Breast epithelium (tissue), 4 donors: Measurements from ENCODE around the gene NLRP1. TPM values are rescaled to one million over a fixed set of nuclear protein-coding genes. Genes with fewer than 3 reads are reported as not detected.

Experiments used
- DNase-seq, 2 donors: peaks; one replicate each; pipeline ENCODE4 v3.0.0-alpha.2; 2019; ENCODE audit warnings: low spot score in 2 of 2
- H3K27ac ChIP-seq, 2 donors: fragments of 200-600 bp; sonication (generic) in 1 of 2; one replicate each; pipeline ENCODE4 v1.5.1; 2016 to 2019; ENCODE audit warnings: mild to moderate bottlenecking in 1 of 2
- H3K27me3 ChIP-seq, 2 donors: fragments of 200-600 bp; sonication (generic) in 1 of 2; one replicate each; pipeline versions ENCODE4 v1.5.1 to v1.6.0; 2017 to 2019; ENCODE audit warnings: control low read depth in 1 of 2, mild to moderate bottlenecking in 1 of 2
- H3K36me3 ChIP-seq: fragments of 200-600 bp; one replicate; pipeline ENCODE4 v1.5.1; 2019
- H3K4me1 ChIP-seq, 2 donors: fragments of 200-600 bp; sonication (generic); one replicate each; pipeline ENCODE4 v1.5.1; 2016 to 2019; ENCODE audit warnings: control low read depth in 1 of 2
- H3K4me3 ChIP-seq, 3 donors: fragments of 200-600 bp; sonication (generic); 1 replicate in 2 of 3; 2 replicates in 1 of 3; pipeline ENCODE4 v1.5.1; 2016 to 2019; ENCODE audit warnings: mild to moderate bottlenecking in 3 of 3, moderate library complexity in 2 of 3
- H3K9me3 ChIP-seq, 2 donors: fragments of 200-600 bp; sonication (generic) in 1 of 2; one replicate each; pipeline ENCODE4 v1.5.1; 2016 to 2019; ENCODE audit warnings: control low read depth in 1 of 2
- POLR2A ChIP-seq: fragments of 450-650 bp; IDR thresholded peaks from one replicate; pipeline ENCODE4 v1.6.1; 2016; ENCODE audit warnings: antibody characterized with exemption, mild to moderate bottlenecking, moderate library complexity
- POLR2AphosphoS5 ChIP-seq, 3 donors: sonication (generic); formaldehyde crosslinking; IDR thresholded peaks; one replicate each; pipeline ENCODE4 v1.6.1; 2017; ENCODE audit warnings: antibody characterized with exemption in 3 of 3
- intact Hi-C: fragments of 100-400 bp; cut with DNase I; formaldehyde crosslinking; loops from one replicate; pipeline ENCODE4 v1.15.1; 2023; ENCODE audit warnings: low total_unique reads
- total RNA-seq, 3 donors: library from RNA; depleted of rRNA; stranded (reverse); fragments of >200 nt; gene quantifications; one replicate each; pipeline ENCODE4 v1.1.0, GENCODE V29; 2016
- TF ChIP-seq, protein P1 (sequence below), 3 donors: fragments of 450-650 bp; IDR thresholded peaks; one replicate each; pipeline ENCODE4 v1.5.1; 2016 to 2017; ENCODE audit warnings: antibody characterized with exemption in 3 of 3, mild to moderate bottlenecking in 3 of 3, moderate library complexity in 3 of 3

NLRP1 gene
- total RNA-seq, 3 donors from 2014 or later, result 27.4 to 35.1 (median 29.6) TPM

- Histone ChIP-seq H3K4me3 (no peak overlapping the region), H3K9me3 (no peaks in the 10 kb centered on the region), H3K27ac (no peak overlapping the region), H3K4me1 (no peaks in the 10 kb centered on the region), H3K36me3 (no peaks in the 10 kb centered on the region), H3K27me3 (no peaks in the 10 kb centered on the region)
- DNase-seq, result no peak
- TF ChIP-seq, protein P1, sequence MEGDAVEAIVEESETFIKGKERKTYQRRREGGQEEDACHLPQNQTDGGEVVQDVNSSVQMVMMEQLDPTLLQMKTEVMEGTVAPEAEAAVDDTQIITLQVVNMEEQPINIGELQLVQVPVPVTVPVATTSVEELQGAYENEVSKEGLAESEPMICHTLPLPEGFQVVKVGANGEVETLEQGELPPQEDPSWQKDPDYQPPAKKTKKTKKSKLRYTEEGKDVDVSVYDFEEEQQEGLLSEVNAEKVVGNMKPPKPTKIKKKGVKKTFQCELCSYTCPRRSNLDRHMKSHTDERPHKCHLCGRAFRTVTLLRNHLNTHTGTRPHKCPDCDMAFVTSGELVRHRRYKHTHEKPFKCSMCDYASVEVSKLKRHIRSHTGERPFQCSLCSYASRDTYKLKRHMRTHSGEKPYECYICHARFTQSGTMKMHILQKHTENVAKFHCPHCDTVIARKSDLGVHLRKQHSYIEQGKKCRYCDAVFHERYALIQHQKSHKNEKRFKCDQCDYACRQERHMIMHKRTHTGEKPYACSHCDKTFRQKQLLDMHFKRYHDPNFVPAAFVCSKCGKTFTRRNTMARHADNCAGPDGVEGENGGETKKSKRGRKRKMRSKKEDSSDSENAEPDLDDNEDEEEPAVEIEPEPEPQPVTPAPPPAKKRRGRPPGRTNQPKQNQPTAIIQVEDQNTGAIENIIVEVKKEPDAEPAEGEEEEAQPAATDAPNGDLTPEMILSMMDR (IDR thresholded peaks at IDR 0.05), result no peak
- TF ChIP-seq POLR2AphosphoS5 (IDR thresholded peaks at IDR 0.05), result no peak
- no peak for TF ChIP-seq POLR2A
- intact Hi-C loops, result no loop called here
Observed at GRCh38 chr17:5510771-5511170, 73.5 kb downstream of the NLRP1 start.

DNA sequence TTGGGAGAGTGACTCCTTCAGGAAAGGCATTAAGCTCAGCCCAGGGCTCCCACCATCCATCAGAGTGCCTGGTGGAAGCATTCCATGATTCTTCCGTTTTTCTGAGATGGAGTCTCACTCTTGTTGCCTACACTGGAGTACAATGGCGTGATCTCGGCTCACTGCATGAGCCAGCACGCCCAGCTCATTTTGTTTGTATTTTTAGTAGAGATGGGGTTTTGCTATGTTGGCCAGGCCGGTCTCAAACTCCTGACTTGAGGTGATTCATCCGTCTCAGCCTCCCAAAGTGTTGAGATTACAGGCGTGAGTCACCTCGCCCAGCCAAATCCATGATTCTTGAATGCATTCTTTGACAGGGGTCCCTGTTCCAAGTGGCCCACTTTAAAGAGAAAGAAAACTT lies 74.8 kb downstream of the NLRP1 start:
- DNase-seq, result no peak
- intact Hi-C loops, result no loop called here

DNA sequence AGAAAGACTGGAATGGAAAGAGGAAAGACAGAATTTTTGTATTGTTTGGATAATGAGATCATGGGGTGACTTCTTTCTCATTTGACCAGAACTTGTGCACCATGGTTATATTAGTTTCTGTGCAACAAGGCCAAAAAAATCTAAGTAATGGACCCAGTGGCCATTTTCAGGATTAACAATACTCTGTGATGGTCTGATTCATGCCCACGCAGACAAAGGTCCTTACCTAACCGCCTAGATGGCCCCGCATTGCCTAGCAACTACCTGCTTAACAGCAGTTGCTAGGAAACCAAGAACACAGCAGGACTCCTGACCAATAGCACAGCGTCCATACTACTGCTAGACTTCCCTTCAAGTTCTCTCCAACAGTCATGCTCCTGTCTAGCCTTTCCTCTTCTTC lies 75.5 kb downstream of the NLRP1 start:
- Histone ChIP-seq H3K27me3 (no peaks in the 10 kb centered on the region), H3K4me1 (no peaks in the 10 kb centered on the region), H3K27ac (no peak overlapping the region), H3K36me3 (no peaks in the 10 kb centered on the region), H3K4me3 (no peak overlapping the region), H3K9me3 (no peaks in the 10 kb centered on the region)
- TF ChIP-seq, protein P1 (IDR thresholded peaks at IDR 0.05), result no peak
- TF ChIP-seq POLR2A, result no peak
- no peak for TF ChIP-seq POLR2AphosphoS5 (IDR thresholded peaks at IDR 0.05)
- DNase-seq, result no peak
- intact Hi-C loops, result no loop called here

More for the DNA sequence above, 74.8 kb downstream of the NLRP1 start:
- no peak overlapping the region for H3K27ac ChIP-seq
- no peaks in the 10 kb centered on the region for H3K36me3 ChIP-seq
- H3K9me3 ChIP-seq, result no peaks in the 10 kb centered on the region
- no peak overlapping the region for H3K4me3 ChIP-seq
- no peaks in the 10 kb centered on the region for H3K4me1 ChIP-seq
- TF ChIP-seq, protein P1 (IDR thresholded peaks at IDR 0.05), result no peak
- no peak for TF ChIP-seq POLR2A
- no peak for TF ChIP-seq POLR2AphosphoS5 (IDR thresholded peaks at IDR 0.05)
- H3K27me3 ChIP-seq, result no peaks in the 10 kb centered on the region

- TF ChIP-seq, protein P1 (IDR thresholded peaks at IDR 0.05), result no peak
- no peak for TF ChIP-seq POLR2A
- no peak for TF ChIP-seq POLR2AphosphoS5 (IDR thresholded peaks at IDR 0.05)
- DNase-seq, result no peak
- intact Hi-C loops, result no loop called here
- no peaks in the 10 kb centered on the region for H3K36me3 ChIP-seq
- no peak overlapping the region for H3K27ac ChIP-seq
- no peaks in the 10 kb centered on the region for H3K9me3 ChIP-seq
- no peak overlapping the region for H3K4me3 ChIP-seq
- H3K27me3 ChIP-seq, result no peaks in the 10 kb centered on the region
- H3K4me1 ChIP-seq, result no peaks in the 10 kb centered on the region
Observed at GRCh38 chr17:5506307-5506706, 78.0 kb downstream of the NLRP1 start.

GRCh38 chr17:5502552-5502951 lies 81.8 kb downstream of the NLRP1 start:
- TF ChIP-seq, protein P1 (IDR thresholded peaks at IDR 0.05), result no peak
- Histone ChIP-seq H3K36me3 (no peaks in the 10 kb centered on the region), H3K9me3 (no peaks in the 10 kb centered on the region), H3K27ac (no peak overlapping the region), H3K4me3 (no peak overlapping the region), H3K4me1 (no peaks in the 10 kb centered on the region), H3K27me3 (peaks cover 0 to 6% of the 10 kb centered on the region in 2 donors)
- DNase-seq, result no peak
- intact Hi-C loops, result no loop called here
